NCI-H446 treated with DMSO at 0.1 percent for 48 hours (cell line): ENCODE measurements around the gene ADAM23.

Experiments used
- DNase-seq: peaks from one replicate; lab custom pipeline; 2025; lab: John Stamatoyannopoulos, UW

The ADAM23 gene

DNA sequence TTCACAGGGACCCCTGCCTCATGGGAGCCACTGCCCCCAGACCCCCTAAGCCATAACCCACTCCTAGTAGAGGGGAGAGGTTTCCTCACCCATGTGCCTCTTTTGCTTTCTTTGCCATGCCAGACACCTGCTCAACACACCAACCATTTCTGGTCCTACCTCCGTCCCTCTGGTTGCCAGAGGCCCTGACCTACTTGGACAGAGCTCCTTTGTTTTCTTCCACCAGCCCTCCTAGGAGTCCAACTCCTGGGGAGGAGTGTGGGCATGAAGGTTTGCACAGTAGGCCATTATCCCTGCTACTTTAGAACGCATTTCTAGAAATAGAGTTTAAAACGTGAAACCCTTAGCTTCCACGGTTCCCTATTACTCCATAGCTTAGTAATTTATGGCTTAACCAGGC, 122.3 kb downstream of the ADAM23 start:
- no peak for DNase-seq

DNA sequence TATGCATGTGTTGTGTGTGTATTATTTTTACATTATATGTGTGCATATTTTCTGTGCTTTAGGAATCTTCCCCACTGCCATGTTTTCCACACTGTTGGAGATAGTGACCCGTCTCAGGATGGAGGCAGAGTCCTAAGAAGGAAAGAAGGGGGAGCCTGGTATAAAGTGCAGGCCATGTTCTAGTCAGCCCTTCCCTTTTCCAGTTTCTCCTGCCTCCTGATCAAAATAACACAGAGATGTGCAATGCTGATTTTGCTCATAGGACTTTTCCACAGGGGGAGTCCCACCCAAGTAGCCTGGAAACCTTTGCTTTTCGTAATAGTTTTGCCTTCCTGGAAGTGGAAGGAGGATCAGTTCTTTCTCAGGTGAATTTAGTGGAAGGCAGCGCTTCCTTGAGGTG, 126.1 kb downstream of the ADAM23 start:
- DNase-seq = no peak

DNA sequence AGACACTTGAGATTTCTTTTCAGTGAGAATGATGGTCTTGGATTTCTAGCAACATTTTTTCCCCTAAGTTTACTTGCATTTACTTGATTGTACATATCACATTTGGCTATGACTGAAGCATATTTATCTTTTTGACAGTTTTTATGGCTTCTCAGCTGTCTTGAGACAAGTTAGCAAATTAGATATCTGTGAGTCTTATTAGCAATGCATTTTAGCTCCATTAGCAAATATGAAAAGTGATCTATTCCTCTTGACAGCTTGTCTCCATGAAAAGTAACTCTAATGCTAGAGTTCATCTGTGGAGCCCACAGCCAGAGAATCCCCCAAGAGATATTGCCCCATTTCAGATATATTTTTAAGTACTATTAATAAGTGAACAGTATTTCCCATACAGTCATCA, 126.9 kb downstream of the ADAM23 start:
- no peak for DNase-seq

DNA sequence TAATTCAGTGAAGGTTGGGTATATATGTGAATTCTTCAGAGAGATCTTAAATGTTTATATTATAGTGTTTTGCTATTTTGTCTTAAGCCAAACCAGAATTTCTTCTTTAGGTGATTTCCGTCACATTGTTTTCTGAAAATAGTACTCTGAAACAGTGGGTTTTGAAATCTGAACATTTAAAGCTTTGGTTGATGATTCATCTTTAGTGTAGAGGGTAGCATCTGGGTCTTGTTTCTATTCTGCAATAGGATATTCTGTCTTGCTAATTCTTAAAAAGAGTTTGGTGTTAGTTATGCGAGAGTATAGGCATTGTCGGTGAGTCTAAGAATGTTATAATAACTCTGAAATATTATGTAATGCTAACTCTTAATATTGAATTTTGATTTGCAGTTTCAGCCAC, 129.4 kb downstream of the ADAM23 start:
- no peak for DNase-seq

DNA sequence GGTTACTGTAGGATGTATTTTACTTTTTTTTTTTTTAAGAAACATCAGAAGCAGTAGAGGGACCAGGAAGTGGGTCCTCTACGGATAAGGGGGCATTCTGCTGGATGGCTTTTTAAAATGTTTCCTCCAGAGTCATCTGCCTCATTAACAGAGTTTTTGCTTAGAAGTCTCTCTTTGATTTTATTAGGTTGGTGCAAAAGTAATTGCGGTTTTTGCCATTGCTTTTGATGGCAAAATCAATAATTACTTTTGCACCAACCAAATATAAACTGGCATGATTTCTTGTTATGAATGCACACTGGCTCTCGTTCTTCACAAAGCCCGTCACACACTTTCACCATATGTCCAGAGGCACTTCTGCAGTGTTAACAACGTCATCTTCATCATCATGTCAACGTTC, 130.5 kb downstream of the ADAM23 start:
- no peak for DNase-seq

DNA sequence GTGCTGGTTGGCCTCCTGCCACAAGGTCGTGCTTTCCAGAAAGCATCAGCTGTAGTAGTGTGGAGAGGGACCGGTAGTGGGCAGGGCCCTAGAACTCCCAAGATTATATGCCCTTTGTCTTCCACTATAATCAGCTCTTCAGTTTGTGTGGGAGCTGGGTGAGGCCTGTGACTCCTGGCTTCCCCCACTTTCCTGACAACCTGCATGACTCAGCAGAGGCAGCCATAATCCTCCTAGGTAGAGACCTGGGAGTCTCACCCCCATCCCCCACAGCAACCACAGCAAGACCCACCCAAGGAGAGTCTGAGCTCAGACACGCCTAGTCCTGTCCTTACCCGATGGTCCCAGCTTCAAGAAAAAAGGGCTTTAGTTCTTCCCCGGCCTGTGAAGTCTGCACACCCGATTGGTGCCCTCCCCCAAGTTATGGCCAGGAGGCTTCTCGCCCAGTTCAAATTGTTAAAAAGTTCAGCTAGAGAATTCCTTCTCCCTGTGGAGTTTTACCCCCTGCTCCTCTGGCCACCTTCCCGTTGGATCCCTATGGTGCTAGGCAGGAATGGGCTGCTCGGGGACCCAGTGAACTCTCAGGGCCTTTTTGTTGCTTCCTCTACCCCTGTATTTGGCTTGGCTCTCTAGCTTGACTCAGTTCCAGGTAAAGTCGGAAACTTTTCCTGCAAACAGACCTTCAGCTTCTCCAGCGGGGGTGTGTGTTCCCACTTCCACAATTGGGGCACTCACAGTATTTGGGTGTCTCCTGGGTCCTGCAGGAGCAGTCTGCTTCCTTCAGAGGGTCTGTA, 141.2 kb downstream of the ADAM23 start:
- DNase-seq = no peak

DNA sequence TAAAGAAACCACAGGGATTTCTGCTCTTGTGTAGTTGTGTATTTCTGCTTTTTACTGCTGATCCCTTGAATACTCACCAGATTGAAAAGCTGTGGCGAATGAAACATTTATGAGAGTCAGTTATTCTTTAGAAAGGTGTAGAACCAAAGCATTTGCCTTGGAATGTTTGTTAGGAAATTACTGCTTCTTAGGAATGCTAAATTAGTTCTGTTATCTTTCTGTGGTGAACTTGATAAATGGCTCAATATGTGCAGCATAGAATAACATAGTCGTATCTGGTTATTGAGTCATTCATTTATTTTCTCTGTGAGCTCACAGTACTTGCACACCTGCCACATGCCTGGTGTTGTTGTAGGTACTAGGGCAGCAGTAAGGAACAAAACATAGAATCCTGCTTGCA, 142.0 kb downstream of the ADAM23 start:
- no peak for DNase-seq

DNA sequence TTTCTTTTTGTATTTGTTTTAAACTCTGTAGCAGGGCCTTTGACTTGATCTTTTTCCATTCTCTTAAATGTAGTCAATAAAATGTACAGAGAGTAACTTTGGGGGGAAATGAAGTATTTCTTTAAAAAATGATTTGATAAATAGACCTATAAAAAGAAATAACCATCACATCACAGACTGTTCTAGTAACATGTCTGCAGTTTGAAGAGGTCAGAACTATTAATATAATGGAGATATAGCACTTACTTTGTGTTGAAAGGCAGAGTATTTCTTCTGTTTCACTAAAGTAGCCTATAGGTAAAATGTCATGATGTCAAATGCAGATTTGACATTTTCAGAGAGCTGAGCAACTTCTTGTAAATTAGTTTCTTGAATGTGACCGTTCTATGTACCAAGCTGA, 143.3 kb downstream of the ADAM23 start:
- DNase-seq = no peak

DNA sequence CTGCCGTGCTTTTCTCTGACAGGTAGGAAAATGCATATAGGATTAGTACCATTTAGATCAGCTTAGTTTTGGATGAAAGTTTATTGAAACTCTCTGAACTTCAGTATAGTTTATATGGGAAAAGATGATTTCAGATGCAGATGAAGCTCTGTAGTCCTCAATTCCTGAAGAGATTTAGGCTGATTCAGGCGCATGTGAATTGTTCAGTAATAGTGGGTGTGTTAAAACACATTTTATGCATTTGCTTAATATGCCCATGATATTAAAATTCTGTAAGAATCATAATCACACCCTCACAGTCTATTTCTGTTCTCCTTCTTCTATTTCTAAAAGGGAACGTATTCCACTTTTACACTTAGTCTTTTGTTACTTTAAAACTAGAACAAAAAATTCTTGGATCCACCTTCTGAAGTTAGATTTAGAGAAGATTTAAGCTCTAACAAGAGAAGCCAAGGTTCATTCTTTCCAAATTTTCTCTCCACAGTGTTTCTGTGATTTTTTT, 154.4 kb downstream of the ADAM23 start:
- no peak for DNase-seq

DNA sequence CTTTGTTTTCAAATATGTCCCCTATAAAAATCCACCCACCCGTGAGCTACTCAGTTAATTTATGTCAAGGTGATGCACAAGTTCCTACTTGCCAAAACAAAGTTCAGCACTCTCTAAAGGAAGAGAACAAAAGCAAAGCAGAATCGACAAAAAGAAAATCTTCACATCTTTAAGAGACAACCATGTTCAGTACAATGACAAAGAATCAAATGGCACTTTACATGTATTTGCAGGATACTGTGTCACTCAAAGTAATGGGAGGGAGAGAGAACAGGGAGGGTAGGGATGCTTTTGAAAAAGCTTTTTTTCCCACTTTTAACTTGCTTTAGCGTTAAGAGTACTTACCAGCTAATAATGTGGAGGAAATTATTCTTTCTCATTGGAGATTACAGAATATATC, 159.9 kb downstream of the ADAM23 start:
- DNase-seq = no peak

DNA sequence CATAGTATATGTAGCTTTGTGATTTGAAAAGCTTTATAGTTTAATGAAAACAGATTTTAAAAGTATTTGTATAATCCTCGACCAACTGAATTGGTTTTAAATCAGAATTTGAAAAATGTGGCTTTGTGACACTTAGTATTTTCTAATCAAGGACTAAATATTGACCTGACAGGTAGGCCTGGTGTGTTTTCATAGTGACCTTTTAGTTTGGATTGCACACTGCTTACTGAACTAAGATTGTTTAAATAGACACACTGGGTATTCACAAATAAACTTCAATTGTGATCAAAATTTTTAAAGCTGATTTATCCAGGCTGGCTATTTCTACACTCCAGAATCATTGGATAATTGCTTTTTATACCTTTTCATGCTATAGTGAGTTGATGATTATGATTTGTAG, 167.1 kb downstream of the ADAM23 start:
- DNase-seq = no peak

DNA sequence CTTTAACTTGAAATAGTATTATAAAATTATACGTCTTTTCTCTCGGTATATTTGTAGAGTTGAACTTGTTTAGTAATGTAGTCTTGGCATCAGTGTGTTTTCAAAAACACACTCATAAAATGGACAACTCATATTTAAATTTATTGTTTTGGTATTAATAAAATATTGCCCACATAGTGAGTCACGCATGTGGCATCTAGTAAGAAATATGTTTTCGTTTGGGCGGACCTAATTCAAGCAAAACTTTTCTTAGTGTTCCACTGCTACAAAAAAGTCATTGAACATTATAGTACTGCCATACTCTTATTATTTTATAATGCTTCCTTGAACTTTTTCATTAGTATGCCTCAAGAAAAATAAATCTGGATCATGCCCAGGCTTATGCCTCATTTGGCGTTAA, 167.9 kb downstream of the ADAM23 start:
- no peak for DNase-seq

DNA sequence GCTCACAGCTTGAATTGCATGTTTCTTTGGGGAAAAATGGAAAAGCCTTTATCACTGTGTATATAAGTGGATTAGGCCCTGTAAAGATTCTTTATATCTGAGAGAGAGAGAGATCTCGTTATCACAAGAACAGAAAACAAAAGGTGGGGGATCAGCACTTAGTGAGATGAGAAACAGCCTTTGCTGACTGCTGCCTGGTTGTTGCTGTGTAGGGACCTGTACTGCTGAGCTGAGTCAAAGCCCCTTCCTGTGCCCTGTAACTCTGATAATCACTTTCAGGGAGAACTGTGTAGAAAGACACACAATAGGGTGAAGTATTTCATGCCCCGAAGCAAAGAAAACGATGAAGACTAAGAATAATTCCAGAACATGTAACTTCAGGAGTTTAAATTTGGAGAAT, 168.4 kb downstream of the ADAM23 start:
- no peak for DNase-seq

DNA sequence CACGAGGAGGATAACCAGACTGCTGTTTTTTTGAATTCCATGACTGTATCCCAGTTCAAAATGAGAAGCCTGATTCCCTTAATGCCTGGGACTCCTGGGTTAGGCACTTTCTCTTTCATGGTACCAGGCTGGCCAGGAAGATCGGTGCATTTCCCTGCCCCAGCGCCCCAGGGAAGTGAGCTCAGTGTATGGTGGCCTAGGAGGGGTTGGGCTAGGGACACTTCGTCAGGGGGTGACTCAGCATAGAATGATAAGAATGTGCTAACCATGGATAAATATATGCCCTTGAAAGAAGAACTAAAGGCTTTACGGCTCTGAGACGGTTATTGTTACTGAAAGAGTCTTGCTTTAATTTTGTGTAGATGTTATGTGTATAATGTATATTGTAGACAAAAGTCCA, 171.5 kb downstream of the ADAM23 start:
- DNase-seq = no peak

DNA sequence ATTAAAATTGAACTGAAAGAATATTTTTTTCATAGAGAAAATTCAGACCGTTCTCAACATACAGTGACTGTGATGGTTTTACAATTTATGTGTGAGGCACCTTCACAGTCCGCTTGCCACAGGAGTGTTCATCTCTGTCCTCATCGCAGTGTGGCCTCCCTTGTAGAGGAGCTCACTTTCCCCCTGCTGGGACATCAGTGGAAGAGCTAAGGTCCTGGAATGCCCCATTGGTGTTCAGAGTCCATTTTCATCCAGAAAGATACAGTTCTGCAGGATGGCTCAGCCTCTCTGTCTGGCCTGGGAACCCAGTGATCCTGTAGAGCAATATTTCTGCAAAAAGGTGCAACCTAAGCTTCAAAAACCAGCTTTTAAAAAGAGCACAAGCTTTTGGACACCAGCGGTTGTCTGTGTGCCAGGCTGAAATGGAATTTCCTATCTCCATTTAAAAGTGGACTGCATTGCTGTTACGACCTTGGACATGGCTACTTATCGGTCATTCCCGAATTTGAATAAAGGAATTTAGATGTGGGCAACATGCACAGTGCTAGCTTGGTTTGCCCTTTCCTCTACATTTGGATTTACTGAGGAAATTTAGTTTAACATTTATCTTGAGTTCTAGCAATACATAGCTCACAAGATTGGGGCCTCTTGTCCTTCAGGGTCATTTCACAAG, 172.2 kb downstream of the ADAM23 start:
- no peak for DNase-seq

DNA sequence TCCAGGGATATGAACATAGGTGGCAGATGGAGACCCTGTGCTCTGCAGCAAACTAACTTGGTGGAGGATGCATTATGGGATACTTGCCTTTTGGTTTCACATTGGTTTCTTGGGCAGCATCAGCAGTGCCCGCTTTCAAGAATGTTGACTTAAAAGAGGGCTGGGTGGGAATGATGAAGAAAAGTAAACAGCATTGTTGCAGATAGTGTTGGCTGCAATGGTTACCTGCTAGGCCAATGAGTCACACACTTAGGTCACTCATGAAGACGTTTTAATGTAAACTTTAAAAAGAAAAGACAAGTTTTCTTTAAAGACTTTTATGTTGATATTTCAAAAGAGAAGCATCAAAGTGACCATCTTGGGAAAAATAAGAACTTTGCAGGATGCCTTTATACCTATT, 172.8 kb downstream of the ADAM23 start:
- no peak for DNase-seq

DNA sequence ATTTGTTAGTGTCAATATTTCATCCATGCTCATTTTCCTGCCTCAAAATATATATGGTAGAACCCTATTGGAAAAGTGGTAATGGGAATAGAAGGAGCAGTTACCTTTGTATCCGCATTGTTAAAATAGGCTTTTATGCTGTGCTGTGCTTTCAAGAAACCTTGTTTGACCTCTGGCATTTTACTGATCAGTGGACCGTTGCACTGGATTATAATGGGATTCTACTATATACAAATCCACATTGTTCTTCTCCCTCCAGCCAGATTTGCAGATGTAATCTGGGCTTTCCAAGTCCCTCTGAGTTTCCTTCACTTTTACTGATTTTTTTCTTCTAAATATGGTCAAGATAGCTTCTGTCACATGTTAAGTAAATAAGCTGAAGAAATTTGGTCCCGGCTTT, 175.7 kb downstream of the ADAM23 start:
- DNase-seq = no peak

DNA sequence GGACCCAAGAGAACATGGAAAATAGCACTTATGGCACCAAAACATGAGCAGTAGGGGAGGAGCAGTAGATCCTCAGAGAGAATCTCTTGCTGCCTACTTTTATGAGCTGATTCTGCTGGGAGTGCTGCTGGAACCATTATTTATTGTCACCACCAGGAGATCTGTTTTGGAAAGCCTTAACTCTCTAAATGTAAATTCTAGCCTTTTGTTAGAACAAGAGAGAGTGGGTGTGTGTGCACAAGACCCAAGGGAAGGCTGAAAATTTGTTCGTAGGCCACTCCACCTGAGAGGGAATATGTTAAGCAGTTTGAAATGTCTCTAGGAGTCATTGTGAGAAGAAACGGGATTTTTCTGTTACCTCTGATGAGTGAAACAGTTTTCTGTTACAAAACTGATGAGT, 182.8 kb downstream of the ADAM23 start:
- no peak for DNase-seq

DNA sequence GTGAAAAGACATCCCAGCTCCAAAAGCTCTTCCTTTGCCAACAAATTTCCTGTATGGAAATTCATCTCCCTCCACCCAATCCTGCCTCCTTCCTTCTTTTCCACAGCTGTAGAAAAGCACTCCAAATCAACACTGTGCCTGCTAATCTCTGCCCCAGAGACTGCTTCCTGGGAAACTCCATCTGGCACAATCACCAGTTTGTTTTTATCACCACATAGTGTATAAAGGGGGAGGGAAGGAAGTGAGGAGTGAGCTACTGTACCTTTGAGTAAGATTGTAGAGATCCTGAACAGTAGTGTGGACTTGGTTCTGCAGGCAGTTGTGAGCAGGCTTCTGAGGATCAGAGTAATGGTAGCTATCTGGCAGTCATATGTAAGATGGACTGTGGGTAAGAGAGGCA, 184.3 kb downstream of the ADAM23 start:
- DNase-seq = no peak

DNA sequence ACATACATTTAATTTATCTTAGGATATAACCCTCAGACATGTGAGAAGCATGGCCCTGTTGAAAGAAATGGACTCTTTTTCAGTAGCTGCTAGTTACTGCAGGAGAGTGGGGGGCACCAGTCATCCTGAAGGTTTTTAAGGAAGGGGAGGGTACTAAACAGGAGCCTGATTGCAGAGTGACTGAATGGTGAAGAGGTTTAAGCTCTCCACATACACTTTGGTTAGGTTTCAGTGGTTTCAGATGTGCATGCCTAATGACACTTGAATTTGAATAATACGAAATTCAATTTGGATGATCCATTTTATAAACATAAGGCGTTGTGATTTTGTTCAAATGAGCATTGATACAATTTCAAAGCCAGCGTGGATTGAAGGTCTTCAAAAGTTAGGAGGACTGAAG, 188.0 kb downstream of the ADAM23 start:
- DNase-seq = no peak

DNA sequence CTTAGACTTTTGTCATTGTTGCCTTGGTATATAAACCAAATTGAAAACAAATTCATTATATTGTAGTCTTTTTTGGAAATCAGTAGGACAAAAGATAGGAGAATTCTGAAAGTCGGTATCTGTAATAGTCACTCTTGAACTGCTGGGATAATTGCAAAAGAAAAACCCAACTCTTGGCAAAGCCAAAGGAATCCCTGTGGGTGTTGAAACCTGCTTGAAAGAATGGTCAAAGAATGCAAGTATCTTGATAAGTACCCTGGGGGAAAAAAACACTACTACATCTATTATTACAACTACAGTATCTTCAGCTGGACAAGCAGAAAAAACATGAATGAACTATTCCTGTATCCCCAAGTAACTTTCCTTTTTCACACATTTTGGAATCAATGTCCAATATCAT, 191.7 kb downstream of the ADAM23 start:
- DNase-seq = no peak

DNA sequence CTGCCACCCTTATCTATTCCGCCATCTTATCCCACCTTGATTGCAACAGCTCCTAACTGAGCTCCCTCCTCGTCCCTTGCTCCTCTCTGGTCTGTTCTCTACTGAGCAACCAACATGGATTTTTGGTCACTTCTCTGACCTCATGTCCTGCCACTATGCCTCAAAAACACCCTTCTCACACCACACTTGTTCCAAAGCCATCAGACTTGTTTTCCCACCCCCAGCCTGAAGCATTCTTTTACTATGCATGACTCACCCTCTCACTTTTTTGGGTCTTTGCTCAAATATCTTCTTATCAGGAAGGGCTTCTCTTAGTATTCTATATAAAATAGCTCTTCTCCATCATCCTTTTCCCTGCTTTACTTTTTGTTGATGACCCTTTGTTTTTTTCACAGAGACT, 196.3 kb downstream of the ADAM23 start:
- no peak for DNase-seq

DNA sequence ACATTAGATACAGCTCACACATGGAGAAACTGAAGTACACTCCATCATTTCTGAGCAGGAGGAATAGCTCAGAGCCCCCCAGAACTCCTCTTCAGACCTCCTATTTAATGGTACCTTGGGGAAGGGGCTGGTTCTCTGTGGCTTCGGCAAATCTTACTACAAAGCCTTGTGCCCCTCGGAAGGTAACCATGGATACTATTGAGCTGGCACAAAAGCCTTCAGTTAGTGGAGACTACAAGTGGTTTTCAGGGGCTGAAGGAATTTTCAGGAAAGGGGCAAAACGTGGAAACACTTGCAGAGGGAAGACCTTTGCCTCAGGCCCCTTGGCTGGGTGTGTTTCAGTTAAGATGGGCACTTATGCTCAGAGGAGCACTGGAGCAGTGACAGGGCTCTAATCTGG, 197.9 kb downstream of the ADAM23 start:
- no peak for DNase-seq
